K562 (cell line): ENCODE data around the gene IGFALS. TPM values are rescaled to one million over a fixed set of nuclear protein-coding genes. Genes with fewer than 3 reads are reported as not detected.

Source experiments
- HBP1 ChIP-seq: fragments of 450-650 bp; formaldehyde crosslinking; IDR thresholded peaks from 2 replicates; pipeline ENCODE4 v1.4.0; 2022; ENCODE audit warnings: missing genetic modification characterization
- MLLT1 ChIP-seq, 2 experiments: fragments of 450-650 bp; IDR thresholded peaks; 2 replicates each; pipeline ENCODE4 v1.6.1; 2016
- MYBL2 ChIP-seq, 2 experiments: fragments of 450-650 bp in 1 of 2; sonication (generic) in 1 of 2; formaldehyde crosslinking in 1 of 2; IDR thresholded peaks; 2 replicates each; pipeline versions ENCODE4 v1.6.1 to v1.8.1; 2017 to 2022; ENCODE audit warnings: borderline replicate concordance in 1 of 2, inconsistent platforms in 1 of 2, low read depth in 1 of 2, mild to moderate bottlenecking in 1 of 2, missing genetic modification reagents in 1 of 2, moderate library complexity in 1 of 2
- NCOA1 ChIP-seq: fragments of 450-650 bp; IDR thresholded peaks from 2 replicates; pipeline ENCODE4 v1.6.1; 2016; ENCODE audit warnings: low read depth
- RBM15 ChIP-seq: fragments of 200-400 bp; formaldehyde crosslinking; IDR thresholded peaks from 2 replicates; pipeline ENCODE4 v1.6.1; 2018; ENCODE audit warnings: mild to moderate bottlenecking, low read length, moderate library complexity; ENCODE audit not compliant: insufficient read depth
- ZNF318 ChIP-seq, 2 experiments: fragments of 450-650 bp; IDR thresholded peaks; 2 replicates each; pipeline ENCODE4 v1.6.1; 2016; ENCODE audit warnings: mild to moderate bottlenecking in 2 of 2, borderline replicate concordance in 1 of 2, low read depth in 1 of 2, moderate library complexity in 1 of 2
- ZNF444 ChIP-seq: fragments of 250-450 bp; sonication (Bioruptor Pico); IDR thresholded peaks from 2 replicates; pipeline ENCODE4 v1.4.0; 2020; ENCODE audit warnings: mild to moderate bottlenecking, moderate library complexity
- ZNF668 ChIP-seq: fragments of 250-450 bp; sonication (Bioruptor Pico); IDR thresholded peaks from 2 replicates; pipeline ENCODE4 v1.8.0; 2022; ENCODE audit warnings: mild to moderate bottlenecking, inconsistent platforms
- polyA plus RNA-seq, 8 experiments: library from polyadenylated mRNA; depleted of rRNA in 4 of 8; stranded (reverse) in 5 of 8; unstranded in 3 of 8; fragments of >200 nt; fragmentation: Nextera tagmentation in 2 of 8; fragmentation: Illumina TruSeq in 1 of 8; extraction: Ambion mirVana in 2 of 8; extraction: Trizol in 1 of 8; gene quantifications; 2 replicates each; pipeline versions ENCODE4 v1.2.1 to v1.2.3, GENCODE V29; 2011 to 2014; ENCODE audit warnings: inconsistent platforms in 1 of 8, missing spikeins in 1 of 8
- total RNA-seq, 7 experiments: library from RNA; depleted of rRNA in 6 of 7; stranded (reverse); fragments of >200 nt in 6 of 7; fragmentation: Illumina TruSeq in 2 of 7; extraction: Trizol in 2 of 7; gene quantifications; 2 replicates each; pipeline versions ENCODE4 v1.2.1 to v1.2.3, GENCODE V29; 2011 to 2021; ENCODE audit warnings: low replicate concordance in 1 of 7
- TF ChIP-seq, protein P1 (sequence below): fragments of 450-650 bp; IDR thresholded peaks from 2 replicates; pipeline ENCODE4 v1.6.1; 2014; ENCODE audit warnings: low read depth, mild to moderate bottlenecking, moderate library complexity, borderline replicate concordance

Gene IGFALS
- total and polyA plus RNA-seq, 9 of the 15 experiments (the other 6 are each of a cell fraction or from before 2014, with no cell fraction given), result not detected

DNA sequence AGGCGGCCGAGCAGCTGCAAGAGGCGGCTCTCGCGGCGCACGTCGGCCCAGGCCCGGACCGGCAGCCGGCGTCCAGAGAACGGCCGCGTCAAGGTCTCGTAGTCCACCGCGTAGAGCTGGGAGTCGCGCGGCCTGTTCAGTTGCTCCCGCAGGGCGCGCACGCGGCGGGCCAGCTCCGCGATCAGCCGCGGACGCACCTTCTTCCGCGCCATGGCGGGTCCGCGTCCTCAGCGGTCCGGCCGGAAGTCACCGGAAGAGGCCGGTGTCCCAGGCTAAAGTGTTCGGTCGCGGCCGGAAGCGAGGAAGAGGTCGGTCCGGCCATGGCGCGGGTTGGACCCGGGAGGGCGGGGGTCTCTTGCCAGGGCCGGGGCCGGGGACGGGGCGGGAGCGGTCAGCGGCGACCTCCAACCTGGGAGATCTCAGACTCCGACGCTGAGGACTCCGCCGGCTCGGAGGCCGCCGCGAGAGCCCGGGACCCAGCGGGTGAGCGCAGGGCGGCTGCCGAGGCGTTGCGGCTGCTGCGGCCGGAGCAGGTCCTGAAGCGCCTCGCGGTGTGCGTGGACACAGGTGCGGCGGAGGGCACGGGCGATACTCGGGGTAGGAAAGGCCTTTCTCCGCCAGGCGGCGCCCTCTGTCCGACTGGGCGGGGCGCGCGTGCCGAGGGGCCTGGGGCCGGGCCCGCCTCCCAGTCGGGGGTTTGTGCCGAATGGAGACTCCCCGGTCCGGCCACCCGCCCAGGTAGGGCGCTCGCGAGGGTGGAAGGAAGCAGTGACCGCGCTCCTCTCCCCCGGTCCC lies 20.4 kb downstream of the IGFALS start, which contains the start of gene MRPS34 (continued):
- TF ChIP-seq MLLT1 (IDR thresholded peaks at IDR 0.05) (0 out of 4 replicates have a peak, but pooled peaks of 1 of the 2 experiments have one; percentile 18), MYBL2 (IDR thresholded peaks at IDR 0.05; ENCODE audit: low read depth) (no peak), MYBL2 (CRISPR knock-in tag; IDR thresholded peaks at IDR 0.05; ENCODE audit: borderline replicate concordance) (no peak), ZNF668 (CRISPR knock-in tag) (no peak), HBP1 (CRISPR knock-in tag) (no peak), NCOA1 (peak; percentile 96), ZNF444 (CRISPR knock-in tag) (no peak), RBM15 (no peak), ZNF318 (IDR thresholded peaks at IDR 0.05; ENCODE audit: borderline replicate concordance in 1 of 2, low read depth in 1 of 2) (no peak)
- TF ChIP-seq, protein P1, sequence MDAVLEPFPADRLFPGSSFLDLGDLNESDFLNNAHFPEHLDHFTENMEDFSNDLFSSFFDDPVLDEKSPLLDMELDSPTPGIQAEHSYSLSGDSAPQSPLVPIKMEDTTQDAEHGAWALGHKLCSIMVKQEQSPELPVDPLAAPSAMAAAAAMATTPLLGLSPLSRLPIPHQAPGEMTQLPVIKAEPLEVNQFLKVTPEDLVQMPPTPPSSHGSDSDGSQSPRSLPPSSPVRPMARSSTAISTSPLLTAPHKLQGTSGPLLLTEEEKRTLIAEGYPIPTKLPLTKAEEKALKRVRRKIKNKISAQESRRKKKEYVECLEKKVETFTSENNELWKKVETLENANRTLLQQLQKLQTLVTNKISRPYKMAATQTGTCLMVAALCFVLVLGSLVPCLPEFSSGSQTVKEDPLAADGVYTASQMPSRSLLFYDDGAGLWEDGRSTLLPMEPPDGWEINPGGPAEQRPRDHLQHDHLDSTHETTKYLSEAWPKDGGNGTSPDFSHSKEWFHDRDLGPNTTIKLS, result peak; percentile 40; the same call in 1 of the 2 replicates
